HG03457 (cell line): ENCODE results near the gene NPDC1.
"Not testable (repeated sequence)": the region's sequence is repeated elsewhere in the genome, so short reads cannot be mapped to it uniquely, and the experiment has no call there.

Source experiments
- ATAC-seq: cut with Tn5 transposase; IDR thresholded peaks from one replicate; pipeline ENCODE4 v1.9.1; 2021; ENCODE audit warnings: moderate number of reproducible peaks; ENCODE audit not compliant: unreplicated experiment

The NPDC1 gene

DNA sequence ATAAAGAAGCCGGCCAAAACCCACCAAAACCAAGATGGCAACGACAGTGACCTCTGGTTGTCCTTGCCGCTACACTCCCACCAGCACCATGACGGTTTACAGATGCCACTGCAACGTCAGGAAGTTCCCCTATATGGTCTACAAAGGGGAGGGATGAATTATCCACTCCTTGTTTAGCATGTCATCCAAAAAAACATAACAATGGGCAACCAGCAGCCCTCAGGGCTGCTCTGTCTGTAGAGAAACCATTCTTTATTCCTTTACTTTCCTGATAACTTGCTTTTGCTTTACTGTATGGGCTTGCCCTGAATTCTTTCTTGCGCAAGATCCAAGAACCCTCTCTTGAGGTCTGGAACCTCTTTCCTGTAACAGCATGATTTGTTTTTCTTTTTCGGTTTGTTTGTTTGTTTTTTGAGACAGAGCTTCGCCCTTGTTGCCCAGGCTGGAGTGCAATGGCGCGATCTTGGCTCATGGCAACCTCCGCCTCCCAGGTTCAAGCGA is 29.3 kb upstream of the NPDC1 start:
- ATAC-seq: no peak

DNA sequence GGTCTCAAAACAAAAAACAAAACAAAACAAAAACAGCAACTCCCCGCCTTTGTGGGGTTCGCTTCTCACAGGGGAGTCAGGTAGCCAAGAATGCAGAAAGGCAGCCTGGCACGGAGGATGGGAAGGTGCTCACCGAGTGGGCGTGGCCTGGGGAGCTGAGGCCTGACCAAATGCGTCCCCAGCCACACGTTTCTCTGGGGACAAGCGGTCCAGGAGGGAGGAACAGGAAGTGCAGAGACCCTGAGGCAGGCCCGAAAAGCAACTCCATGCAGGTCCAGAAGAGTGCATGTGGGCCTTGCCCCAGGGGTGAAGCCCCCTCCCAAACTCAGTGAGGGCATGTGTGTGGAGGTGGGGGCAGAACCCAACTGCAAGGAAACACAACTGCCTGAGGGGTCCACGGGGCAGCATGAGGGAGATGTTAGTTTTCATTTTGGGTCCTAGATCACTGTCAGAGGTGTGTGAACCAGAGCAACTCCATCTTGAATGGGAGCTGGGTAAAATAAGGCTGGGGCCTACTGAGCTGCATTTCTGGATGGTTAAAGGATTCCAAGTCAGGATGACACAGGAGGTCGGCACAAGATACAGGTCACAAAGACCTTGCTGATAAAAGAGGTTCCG is 28.8 kb upstream of the NPDC1 start:
- ATAC-seq: no peak

DNA sequence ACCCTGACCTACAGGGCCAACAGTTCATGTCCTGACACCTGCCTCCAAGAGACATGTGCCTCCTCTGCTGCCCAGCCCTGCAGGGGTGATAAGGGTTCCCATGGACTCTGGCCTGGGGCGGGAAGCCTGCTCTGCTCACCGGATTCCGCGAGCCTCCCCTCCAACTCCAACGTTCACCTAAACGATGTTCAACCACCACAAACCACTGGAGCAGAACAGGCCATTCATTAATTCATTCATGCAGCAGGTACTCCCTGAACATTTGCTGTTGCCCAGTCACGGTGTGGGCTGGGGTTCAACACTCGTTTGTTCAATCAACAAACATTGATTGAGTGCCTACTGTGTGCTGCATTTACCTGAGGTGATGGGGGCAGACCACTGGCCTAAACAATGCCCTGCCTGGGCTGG is 28.0 kb upstream of the NPDC1 start:
- ATAC-seq: no peak

GRCh38 chr9:137071282-137071681 is 25.3 kb upstream of the NPDC1 start:
- no peak for ATAC-seq

- ATAC-seq: no peak
Measured at GRCh38 chr9:137070906-137071275, 24.9 kb upstream of the NPDC1 start.

DNA sequence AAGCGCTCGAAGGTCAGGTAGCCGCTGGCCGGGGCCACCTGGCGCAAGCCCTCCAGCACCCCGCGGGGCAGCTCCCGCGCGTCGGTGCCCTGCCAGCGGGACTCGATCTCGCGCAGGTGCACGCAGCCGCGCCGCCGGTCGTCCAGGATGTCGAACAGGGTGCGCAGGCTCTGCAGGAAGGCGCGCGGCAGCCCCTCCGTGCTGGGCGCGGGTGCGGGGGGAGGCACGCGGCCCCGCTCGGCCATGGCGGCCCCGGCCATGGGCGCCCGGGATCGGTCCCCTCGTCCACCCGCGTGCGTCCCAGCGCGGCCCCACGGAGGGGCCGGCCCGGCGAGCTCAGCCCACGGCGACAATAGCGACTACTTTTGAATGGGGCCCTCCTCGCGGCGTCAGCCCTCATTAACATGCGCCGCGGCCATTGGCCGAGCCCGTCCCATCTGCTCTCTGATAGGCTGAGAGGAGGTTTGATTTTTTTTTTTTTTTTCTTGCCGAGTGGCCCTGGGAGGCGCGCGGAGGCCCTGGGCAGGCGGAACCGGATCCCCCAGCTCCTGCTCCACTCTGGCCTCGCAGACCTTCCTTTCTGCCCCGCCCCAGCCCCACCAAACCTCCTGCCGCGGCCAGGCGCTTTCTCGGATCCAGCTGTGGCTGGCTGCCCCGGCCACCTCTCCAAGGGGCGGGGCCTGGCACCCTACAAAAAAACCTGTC is 24.4 kb upstream of the NPDC1 start, which contains the start of gene SAPCD2:
Gene SAPCD2 (minus strand): TSS at position 357 of the 705 bp plus-strand sequence. CDS start 97 bp downstream, at position 260.
- no peak for ATAC-seq

- ATAC-seq: no peak
Measured at GRCh38 chr9:137069508-137070091, 23.6 kb upstream of the NPDC1 start.

- ATAC-seq: no peak
Measured at GRCh38 chr9:137068539-137069507, 22.8 kb upstream of the NPDC1 start.

- no peak for ATAC-seq
Measured at GRCh38 chr9:137067860-137068538, 22.0 kb upstream of the NPDC1 start.

GRCh38 chr9:137066096-137066861 is 20.3 kb upstream of the NPDC1 start:
- no peak for ATAC-seq

- no peak for ATAC-seq
Measured at GRCh38 chr9:137065336-137065967, 19.5 kb upstream of the NPDC1 start.

GRCh38 chr9:137064880-137065164 is 18.8 kb upstream of the NPDC1 start:
- ATAC-seq: no peak

GRCh38 chr9:137064027-137064879 is 18.3 kb upstream of the NPDC1 start:
- no peak for ATAC-seq

- ATAC-seq: no peak
Measured at GRCh38 chr9:137063311-137064026, 17.5 kb upstream of the NPDC1 start.

GRCh38 chr9:137062798-137063197 is 16.8 kb upstream of the NPDC1 start:
- not testable (repeated sequence) for ATAC-seq

- ATAC-seq: no peak
Measured at GRCh38 chr9:137062384-137062783, 16.4 kb upstream of the NPDC1 start.

DNA sequence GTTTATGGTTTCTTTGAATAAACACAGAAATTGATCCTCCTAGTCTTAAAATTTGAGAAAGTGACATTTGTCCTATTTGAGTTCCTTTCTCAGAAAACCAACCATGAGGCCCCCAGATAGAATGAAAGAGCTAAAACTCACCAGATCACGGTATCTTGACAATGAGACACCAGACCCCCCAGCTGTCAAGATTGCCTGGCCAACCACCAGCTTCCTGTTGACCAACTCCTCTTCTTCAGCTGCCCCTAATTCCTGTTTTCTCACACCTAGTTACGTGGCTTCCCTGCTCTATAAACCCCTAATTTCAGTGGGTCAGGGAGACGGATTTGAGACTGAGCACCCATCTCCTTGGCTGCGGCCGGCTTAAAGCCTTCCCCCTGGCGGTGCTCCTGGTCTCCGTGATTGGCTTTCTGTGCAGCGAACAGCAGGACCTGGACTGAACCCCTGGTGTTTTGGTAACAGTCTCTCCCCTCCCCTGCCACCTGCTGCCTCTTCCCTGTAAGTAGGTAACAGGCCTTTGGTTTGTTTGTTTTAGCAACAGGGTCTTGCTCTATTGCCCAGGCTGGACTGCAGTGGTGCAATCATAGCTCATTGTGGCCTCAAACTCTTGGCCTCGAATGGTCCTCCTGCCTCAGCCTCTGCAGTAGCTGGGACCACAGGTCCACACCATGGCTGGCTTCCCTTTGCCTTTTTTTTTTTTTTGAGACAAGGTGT is 12.7 kb upstream of the NPDC1 start:
- ATAC-seq: no peak
